ENCODE measurements around the gene GFPT1. TPM values are rescaled to one million over a fixed set of nuclear protein-coding genes. Genes with fewer than 3 reads are reported as not detected.
"Not testable (repeated sequence)": the region's sequence is repeated elsewhere in the genome, so short reads cannot be mapped to it uniquely, and the experiment has no call there.

GFPT1 gene
- total RNA-seq, result 10 to 100 TPM; 31.0 to 36.1 TPM

- Mint-ChIP-seq H3K36me3 (ENCODE audit: low read depth) (peaks cover 11% of the 10 kb centered on the region), H3K4me3 (peak within 1 kb of the TSS; percentile 81), H3K9me3 (ENCODE audit: low read depth) (no peaks in the 10 kb centered on the region), H3K27me3 (no peaks in the 10 kb centered on the region), H3K27ac (peak within 1 kb of the TSS; percentile 92), H3K4me1 (peaks cover 45% of the 10 kb centered on the region)
- CTCF ChIA-PET, result interaction anchor here (1.0 to 2.1 kb wide), 2 partner anchors 11 to 44 kb away, joined by 4 to 19 read pairs; no protein-coding TSS in a partner anchor
- peak; percentile 96 for ATAC-seq
- peak; percentile 96 for DNase-seq
- intact Hi-C loops (cut with DNase I, micrococcal nuclease), result loop anchor here (1.0 to 10.0 kb wide), 10 partner anchors 50 to 1135 kb away; partner anchors contain the start of genes NFU1 (in 2 of the 2), AAK1 (in 1 of the 2), APLF (in 1 of the 2) and FBXO48 (in 1 of the 2)
- POLR2A ChIA-PET, result interaction anchor here (0.6 kb wide), 1 partner anchor 50 kb away, joined by 3 read pairs; the partner anchor contains the start of gene NFU1
Measured at GRCh38 chr2:69386789-69387734, at the start of gene GFPT1. TSS of gene GFPT1 (minus strand) at chr2:69387227. CDS start at chr2:69387071, 156 bp downstream.

- ChIA-PET POLR2A (interaction anchor here (0.6 to 1.3 kb wide), 4 partner anchors 17 to 171 kb away, joined by 3 to 8 read pairs (median 4); no protein-coding TSS in a partner anchor), CTCF (interaction anchor here (0.5 to 3.2 kb wide), 21 partner anchors 8 to 380 kb away, joined by 3 to 14 read pairs (median 5); no protein-coding TSS in a partner anchor)
- H3K27ac Mint-ChIP-seq, result peak overlapping the region; percentile 95
- peaks cover 10% of the 10 kb centered on the region for H3K36me3 Mint-ChIP-seq (ENCODE audit: low read depth)
- DNase-seq (no peak), ATAC-seq (peak; percentile 9)
- H3K27me3 Mint-ChIP-seq, result no peaks in the 10 kb centered on the region
- H3K9me3 Mint-ChIP-seq (ENCODE audit: low read depth), result peaks cover 8% of the 10 kb centered on the region
- intact Hi-C loops (cut with DNase I, micrococcal nuclease), result loop anchor here (2.0 to 5.0 kb wide), 6 partner anchors 50 to 970 kb away; partner anchors contain the start of genes APLF (in 1 of the 2), FBXO48 (in 1 of the 2), GFPT1 (in 1 of the 2) and GMCL1 (in 1 of the 2)
- H3K4me3 Mint-ChIP-seq, result peak overlapping the region; percentile 93
- peaks cover 25% of the 10 kb centered on the region for H3K4me1 Mint-ChIP-seq
Measured at GRCh38 chr2:69436596-69436937, 49.5 kb upstream of the GFPT1 start.

- peaks cover 25% of the 10 kb centered on the region for H3K4me1 Mint-ChIP-seq
- peaks cover 8% of the 10 kb centered on the region for H3K9me3 Mint-ChIP-seq (ENCODE audit: low read depth)
- H3K27ac Mint-ChIP-seq, result no peak overlapping the region
- POLR2A ChIA-PET, result no interaction called here
- no peaks in the 10 kb centered on the region for H3K27me3 Mint-ChIP-seq
- peaks cover 17% of the 10 kb centered on the region for H3K36me3 Mint-ChIP-seq (ENCODE audit: low read depth)
- CTCF ChIA-PET, result interaction anchor here (0.6 kb wide), 2 partner anchors 20 to 49 kb away, joined by 3 read pairs; no protein-coding TSS in a partner anchor
- intact Hi-C loops (cut with DNase I, micrococcal nuclease), result loop anchor here (5.0 kb wide), 2 partner anchors 73 to 283 kb away; no protein-coding TSS in a partner anchor
- H3K4me3 Mint-ChIP-seq, result no peak overlapping the region
- ATAC-seq, result no peak
- no peak for DNase-seq
Measured at GRCh38 chr2:69434753-69435152, 47.7 kb upstream of the GFPT1 start.

GRCh38 chr2:69429491-69430183 lies 42.6 kb upstream of the GFPT1 start:
- H3K9me3 Mint-ChIP-seq (ENCODE audit: low read depth), result no peaks in the 10 kb centered on the region
- peaks cover 17% of the 10 kb centered on the region for H3K36me3 Mint-ChIP-seq (ENCODE audit: low read depth)
- POLR2A ChIA-PET, result no interaction called here
- intact Hi-C loops (cut with DNase I, micrococcal nuclease), result no loop called here
- DNase-seq (no peak), ATAC-seq (no peak)
- CTCF ChIA-PET, result interaction anchor here (1.0 to 1.5 kb wide), 3 partner anchors 8 to 79 kb away, joined by 3 to 5 read pairs (median 3); partner anchors contain the start of gene NFU1
- H3K27me3 Mint-ChIP-seq, result no peaks in the 10 kb centered on the region
- H3K4me3 Mint-ChIP-seq, result no peak overlapping the region
- peaks cover 4% of the 10 kb centered on the region for H3K4me1 Mint-ChIP-seq
- no peak overlapping the region for H3K27ac Mint-ChIP-seq

- H3K4me1 Mint-ChIP-seq, result no peaks in the 10 kb centered on the region
- peaks cover 17% of the 10 kb centered on the region for H3K36me3 Mint-ChIP-seq (ENCODE audit: low read depth)
Measured at GRCh38 chr2:69428981-69429380, 42.0 kb upstream of the GFPT1 start.

GRCh38 chr2:69424419-69424818 lies 37.4 kb upstream of the GFPT1 start:
- Mint-ChIP-seq H3K9me3 (ENCODE audit: low read depth) (no peaks in the 10 kb centered on the region), H3K4me3 (no peak overlapping the region), H3K36me3 (ENCODE audit: low read depth) (peaks cover 12% of the 10 kb centered on the region), H3K4me1 (no peaks in the 10 kb centered on the region), H3K27ac (no peak overlapping the region), H3K27me3 (no peaks in the 10 kb centered on the region)
- intact Hi-C loops (cut with DNase I, micrococcal nuclease), result no loop called here
- ATAC-seq, result no peak
- ChIA-PET CTCF (interaction anchor here (0.6 kb wide), 1 partner anchor 54 kb away, joined by 3 read pairs; no protein-coding TSS in a partner anchor), POLR2A (no interaction called here)
- DNase-seq, result no peak

More at GRCh38 chr2:69428981-69429380, 42.0 kb upstream of the GFPT1 start:
- Mint-ChIP-seq H3K27ac (no peak overlapping the region), H3K9me3 (ENCODE audit: low read depth) (no peaks in the 10 kb centered on the region), H3K27me3 (no peaks in the 10 kb centered on the region), H3K4me3 (no peak overlapping the region)
- CTCF ChIA-PET, result interaction anchor here (1.0 to 1.5 kb wide), 3 partner anchors 9 to 79 kb away, joined by 3 to 5 read pairs (median 3); partner anchors contain the start of gene NFU1
- POLR2A ChIA-PET, result no interaction called here
- DNase-seq, result no peak
- intact Hi-C loops (cut with DNase I, micrococcal nuclease), result no loop called here
- ATAC-seq, result no peak

- Mint-ChIP-seq H3K27ac (no peak overlapping the region), H3K4me1 (no peaks in the 10 kb centered on the region), H3K4me3 (no peak overlapping the region), H3K36me3 (ENCODE audit: low read depth) (peaks cover 11% of the 10 kb centered on the region), H3K9me3 (ENCODE audit: low read depth) (no peaks in the 10 kb centered on the region), H3K27me3 (no peaks in the 10 kb centered on the region)
- ChIA-PET POLR2A (no interaction called here), CTCF (interaction anchor here (0.7 kb wide), 1 partner anchor 31 kb away, joined by 3 read pairs; no protein-coding TSS in a partner anchor)
- no peak for DNase-seq
- intact Hi-C loops (cut with DNase I, micrococcal nuclease), result no loop called here
- ATAC-seq, result no peak
Measured at GRCh38 chr2:69422198-69422597, 35.2 kb upstream of the GFPT1 start.

- CTCF ChIA-PET, result interaction anchor here (1.5 to 2.3 kb wide), 2 partner anchors 18 to 43 kb away, joined by 6 to 10 read pairs; partner anchors contain the start of gene NFU1
- H3K27ac Mint-ChIP-seq; ATAC-seq; H3K36me3 Mint-ChIP-seq (ENCODE audit: low read depth); H3K9me3 Mint-ChIP-seq (ENCODE audit: low read depth); H3K4me3 Mint-ChIP-seq; DNase-seq; intact Hi-C loops (cut with DNase I, micrococcal nuclease); H3K4me1 Mint-ChIP-seq; H3K27me3 Mint-ChIP-seq: not testable (repeated sequence)
- POLR2A ChIA-PET, result interaction anchor here (0.7 kb wide), 1 partner anchor 34 kb away, joined by 8 read pairs; no protein-coding TSS in a partner anchor
Measured at GRCh38 chr2:69419111-69419510, 32.1 kb upstream of the GFPT1 start.

- ATAC-seq, result no peak
- Mint-ChIP-seq H3K9me3 (ENCODE audit: low read depth) (no peaks in the 10 kb centered on the region), H3K27ac (no peak overlapping the region), H3K27me3 (no peaks in the 10 kb centered on the region), H3K36me3 (ENCODE audit: low read depth) (peaks cover 11% of the 10 kb centered on the region), H3K4me3 (no peak overlapping the region), H3K4me1 (no peaks in the 10 kb centered on the region)
- POLR2A ChIA-PET, result no interaction called here
- intact Hi-C loops (cut with DNase I, micrococcal nuclease), result no loop called here
- CTCF ChIA-PET, result no interaction called here
- DNase-seq, result no peak
Measured at GRCh38 chr2:69416147-69416546, 29.1 kb upstream of the GFPT1 start.

- ChIA-PET CTCF (interaction anchor here (0.7 kb wide), 1 partner anchor 22 kb away, joined by 3 read pairs; no protein-coding TSS in a partner anchor), POLR2A (no interaction called here)
- no peaks in the 10 kb centered on the region for H3K9me3 Mint-ChIP-seq (ENCODE audit: low read depth)
- DNase-seq (no peak), ATAC-seq (no peak)
- H3K4me1 Mint-ChIP-seq, result peaks cover 8% of the 10 kb centered on the region
- intact Hi-C loops (cut with DNase I, micrococcal nuclease), result no loop called here
- no peaks in the 10 kb centered on the region for H3K27me3 Mint-ChIP-seq
- no peak overlapping the region for H3K27ac Mint-ChIP-seq
- H3K4me3 Mint-ChIP-seq, result no peak overlapping the region
- H3K36me3 Mint-ChIP-seq (ENCODE audit: low read depth), result peaks cover 16% of the 10 kb centered on the region
Measured at GRCh38 chr2:69411120-69411519, 24.1 kb upstream of the GFPT1 start.

GRCh38 chr2:69405306-69405705 lies 18.3 kb upstream of the GFPT1 start:
- no peaks in the 10 kb centered on the region for H3K9me3 Mint-ChIP-seq (ENCODE audit: low read depth)
- no peak for DNase-seq
- peaks cover 34% of the 10 kb centered on the region for H3K36me3 Mint-ChIP-seq (ENCODE audit: low read depth)
- ChIA-PET POLR2A (no interaction called here), CTCF (interaction anchor here (0.6 to 0.7 kb wide), 3 partner anchors 34 to 733 kb away, joined by 3 to 4 read pairs (median 3); no protein-coding TSS in a partner anchor)
- no peaks in the 10 kb centered on the region for H3K27me3 Mint-ChIP-seq
- H3K4me1 Mint-ChIP-seq, result peaks cover 8% of the 10 kb centered on the region
- H3K27ac Mint-ChIP-seq, result no peak overlapping the region
- ATAC-seq, result no peak
- intact Hi-C loops (cut with DNase I, micrococcal nuclease), result no loop called here
- no peak overlapping the region for H3K4me3 Mint-ChIP-seq
